Skeletal muscle tissue (tissue), 4 donors: ENCODE results near the gene LAG3. TPM values are rescaled to one million over a fixed set of nuclear protein-coding genes. Genes with fewer than 3 reads are reported as not detected.

Experiments used
- H3K27ac ChIP-seq: one replicate; pipeline ENCODE4 v1.7.0; 2013; ENCODE audit warnings: mild to moderate bottlenecking, low read depth, low read length, inconsistent platforms
- H3K27me3 ChIP-seq, 3 donors: one replicate each; pipeline ENCODE4 v1.7.0; 2013; ENCODE audit warnings: low read length in 3 of 3; ENCODE audit not compliant: control insufficient read depth in 3 of 3, insufficient read depth in 3 of 3
- H3K36me3 ChIP-seq, 3 donors: one replicate each; pipeline ENCODE4 v1.7.0; 2013; ENCODE audit warnings: low read length in 3 of 3; ENCODE audit not compliant: control insufficient read depth in 3 of 3, insufficient read depth in 3 of 3
- H3K4me1 ChIP-seq, 3 donors: one replicate each; pipeline ENCODE4 v1.7.0; 2013; ENCODE audit warnings: low read length in 3 of 3, mild to moderate bottlenecking in 3 of 3; ENCODE audit not compliant: control insufficient read depth in 3 of 3, insufficient read depth in 3 of 3
- H3K4me3 ChIP-seq, 3 donors: one replicate each; pipeline ENCODE4 v1.7.0; 2013; ENCODE audit warnings: low read length in 3 of 3
- H3K9ac ChIP-seq, 3 donors: one replicate each; pipeline ENCODE4 v1.7.0; 2013; ENCODE audit warnings: low read length in 3 of 3, mild to moderate bottlenecking in 3 of 3, moderate library complexity in 2 of 3, low read depth in 1 of 3
- H3K9me3 ChIP-seq, 3 donors: one replicate each; pipeline ENCODE4 v1.7.0; 2013; ENCODE audit warnings: low read length in 3 of 3; ENCODE audit not compliant: control insufficient read depth in 3 of 3
- total RNA-seq: library from RNA; depleted of rRNA; stranded (reverse); fragments of >200 nt; gene quantifications from one replicate; pipeline ENCODE4 v1.2.3, GENCODE V29; 2014
- donor health status: Osteomylitis.

The LAG3 gene
- total RNA-seq, 1 donor from 2014 or later: not detected

- Histone ChIP-seq H3K4me1 (peaks cover 11 to 14% (median 11%) of the 10 kb centered on the region in 3 donors), H3K27me3 (peaks cover 20 to 50% (median 33%) of the 10 kb centered on the region in 3 donors), H3K9ac (no peak overlapping the region), H3K36me3 (no peaks in the 10 kb centered on the region), H3K4me3 (no peak overlapping the region), H3K9me3 (no peaks in the 10 kb centered on the region), H3K27ac (no peak overlapping the region)
Measured at GRCh38 chr12:6820166-6820565, 47.8 kb downstream of the LAG3 start.

- H3K27me3 ChIP-seq: peaks cover 32 to 63% (median 49%) of the 10 kb centered on the region in 3 donors
- peak within 1 kb of the TSS; percentile 43 to 52 (median 43) for H3K4me3 ChIP-seq
- H3K27ac ChIP-seq: peak within 1 kb of the TSS; percentile 30
- H3K9me3 ChIP-seq: no peaks in the 10 kb centered on the region
- H3K36me3 ChIP-seq: no peaks in the 10 kb centered on the region
- H3K4me1 ChIP-seq: peaks cover 13 to 18% (median 15%) of the 10 kb centered on the region in 3 donors
- H3K9ac ChIP-seq: peak within 1 kb of the TSS in 2 of 3 donors; percentile 23 to 45
Measured at GRCh38 chr12:6821591-6822425, 49.5 kb downstream of the LAG3 start, which contains the start of gene GPR162. TSS of gene GPR162 (plus strand) at chr12:6821821. CDS start at chr12:6823899, 2,078 bp downstream.

- peaks cover 32 to 70% (median 57%) of the 10 kb centered on the region in 3 donors for H3K27me3 ChIP-seq
- peaks cover 21 to 25% (median 23%) of the 10 kb centered on the region in 3 donors for H3K4me1 ChIP-seq
- no peak overlapping the region for H3K27ac ChIP-seq
- no peaks in the 10 kb centered on the region for H3K9me3 ChIP-seq
- peak overlapping the region in 1 of 3 donors; percentile 45 for H3K9ac ChIP-seq
- no peaks in the 10 kb centered on the region for H3K36me3 ChIP-seq
- peak overlapping the region in 1 of 3 donors; percentile 43 for H3K4me3 ChIP-seq
Measured at GRCh38 chr12:6822426-6823135, 50.3 kb downstream of the LAG3 start.

GRCh38 chr12:6823182-6824084 lies 51.1 kb downstream of the LAG3 start:
- no peak overlapping the region for H3K4me3 ChIP-seq
- peaks cover 32 to 76% (median 60%) of the 10 kb centered on the region in 3 donors for H3K27me3 ChIP-seq
- H3K36me3 ChIP-seq: no peaks in the 10 kb centered on the region
- peaks cover 23 to 27% (median 25%) of the 10 kb centered on the region in 3 donors for H3K4me1 ChIP-seq
- no peak overlapping the region for H3K9ac ChIP-seq
- no peak overlapping the region for H3K27ac ChIP-seq
- no peaks in the 10 kb centered on the region for H3K9me3 ChIP-seq

- H3K4me1 ChIP-seq: peaks cover 29 to 33% (median 31%) of the 10 kb centered on the region in 3 donors
- H3K9ac ChIP-seq: no peak overlapping the region
- H3K27me3 ChIP-seq: peaks cover 36 to 84% (median 66%) of the 10 kb centered on the region in 3 donors
- no peaks in the 10 kb centered on the region for H3K9me3 ChIP-seq
- H3K4me3 ChIP-seq: no peak overlapping the region
- no peaks in the 10 kb centered on the region for H3K36me3 ChIP-seq
- H3K27ac ChIP-seq: no peak overlapping the region
Measured at GRCh38 chr12:6824085-6824775, 51.9 kb downstream of the LAG3 start.

GRCh38 chr12:6824901-6825381 lies 52.6 kb downstream of the LAG3 start:
- no peak overlapping the region for H3K27ac ChIP-seq
- H3K27me3 ChIP-seq: peaks cover 36 to 89% (median 69%) of the 10 kb centered on the region in 3 donors
- H3K4me1 ChIP-seq: peaks cover 31 to 36% (median 32%) of the 10 kb centered on the region in 3 donors
- no peak overlapping the region for H3K4me3 ChIP-seq
- no peaks in the 10 kb centered on the region for H3K36me3 ChIP-seq
- no peaks in the 10 kb centered on the region for H3K9me3 ChIP-seq
- H3K9ac ChIP-seq: peak overlapping the region in 1 of 3 donors; percentile 33

- peaks cover 31 to 36% (median 32%) of the 10 kb centered on the region in 3 donors for H3K4me1 ChIP-seq
- H3K27me3 ChIP-seq: peaks cover 36 to 90% (median 69%) of the 10 kb centered on the region in 3 donors
- H3K27ac ChIP-seq: no peak overlapping the region
- H3K4me3 ChIP-seq: peak overlapping the region in 2 of 3 donors; percentile 38 to 49
- H3K9ac ChIP-seq: peak overlapping the region in 1 of 3 donors; percentile 33
- no peaks in the 10 kb centered on the region for H3K9me3 ChIP-seq
- H3K36me3 ChIP-seq: no peaks in the 10 kb centered on the region
Measured at GRCh38 chr12:6825398-6826124, 53.2 kb downstream of the LAG3 start.

- Histone ChIP-seq H3K9ac (no peak overlapping the region), H3K9me3 (no peaks in the 10 kb centered on the region), H3K27me3 (peaks cover 36 to 85% (median 65%) of the 10 kb centered on the region in 3 donors), H3K4me3 (no peak overlapping the region), H3K27ac (no peak overlapping the region), H3K36me3 (peaks cover 0 to 3% (median 0%) of the 10 kb centered on the region in 3 donors), H3K4me1 (peaks cover 28 to 31% (median 31%) of the 10 kb centered on the region in 3 donors)
Measured at GRCh38 chr12:6826125-6826733, 53.9 kb downstream of the LAG3 start.
